ENCODE data around the gene NPHP4. TPM values are rescaled to one million over a fixed set of nuclear protein-coding genes. Genes with fewer than 3 reads are reported as not detected.

The NPHP4 gene
- total and polyA plus RNA-seq, 10 of the 15 experiments (the other 5 are each of a cell fraction or from before 2014, with no cell fraction given), result 0.16 to 10.5 (median 3.1) TPM

GRCh38 chr1:5890346-5891106 lies 101.7 kb downstream of the NPHP4 start (continued):
- TF ChIP-seq BCLAF1 (IDR thresholded peaks at IDR 0.05) (no peak), BCL11A (IDR thresholded peaks at IDR 0.05; ENCODE audit: low read depth, low read length) (no peak), SKIL (IDR thresholded peaks at IDR 0.05; ENCODE audit: low read depth, poor library complexity, severe bottlenecking) (no peak), BRCA1 (IDR thresholded peaks at IDR 0.05; ENCODE audit: low read depth, low read length) (no peak), HDAC2 (IDR thresholded peaks at IDR 0.05) (no peak), IRF5 (IDR thresholded peaks at IDR 0.05; ENCODE audit: borderline replicate concordance) (no peak), ZBTB40 (IDR thresholded peaks at IDR 0.05; ENCODE audit: borderline replicate concordance) (no peak), CHD1 (IDR thresholded peaks at IDR 0.05; ENCODE audit: low read depth, low read length) (no peak)

Data from GM12878 (cell line).